Measurements from ENCODE around the gene DHRS7B.
"Not testable (repeated sequence)": the region's sequence is repeated elsewhere in the genome, so short reads cannot be mapped to it uniquely, and the experiment has no call there.

Gene DHRS7B

GRCh38 chr17:21217346-21217745, 90.6 kb downstream of the DHRS7B start:
- DNase-seq (ENCODE audit: extremely low spot score) = no peak
- ChIA-PET POLR2A (no interaction called here), CTCF (interaction anchor here (1.1 to 1.3 kb wide), 2 partner anchors 22 to 42 kb away, joined by 3 to 4 read pairs; no protein-coding TSS in a partner anchor)
- no peak for TF ChIP-seq CTCF (IDR thresholded peaks at IDR 0.05; ENCODE audit: control extremely low read depth, extremely low read depth, low read depth, missing control alignments)

GRCh38 chr17:21218101-21218500, 91.3 kb downstream of the DHRS7B start:
- POLR2A ChIA-PET = no interaction called here

GRCh38 chr17:21218831-21219380, 92.1 kb downstream of the DHRS7B start:
- CTCF ChIA-PET = no interaction called here
- POLR2A ChIA-PET = no interaction called here
- DNase-seq (ENCODE audit: extremely low spot score) = no peak
- no peak for TF ChIP-seq CTCF (IDR thresholded peaks at IDR 0.05; ENCODE audit: control extremely low read depth, extremely low read depth, low read depth, missing control alignments)

More at GRCh38 chr17:21218101-21218500, 91.3 kb downstream of the DHRS7B start:
- CTCF ChIA-PET = interaction anchor here (1.1 to 1.3 kb wide), 2 partner anchors 21 to 41 kb away, joined by 3 to 4 read pairs; no protein-coding TSS in a partner anchor
- TF ChIP-seq CTCF (IDR thresholded peaks at IDR 0.05; ENCODE audit: control extremely low read depth, extremely low read depth, low read depth, missing control alignments) = no peak
- DNase-seq (ENCODE audit: extremely low spot score) = no peak

GRCh38 chr17:21223086-21223485, 96.3 kb downstream of the DHRS7B start:
- ChIA-PET CTCF (interaction anchor here (0.8 kb wide), 1 partner anchor 105 kb away, joined by 3 read pairs; no protein-coding TSS in a partner anchor), POLR2A (no interaction called here)
- no peak for DNase-seq (ENCODE audit: extremely low spot score)
- no peak for TF ChIP-seq CTCF (IDR thresholded peaks at IDR 0.05; ENCODE audit: control extremely low read depth, extremely low read depth, low read depth, missing control alignments)

- CTCF ChIA-PET, POLR2A ChIA-PET: not testable (repeated sequence)
Observed at GRCh38 chr17:21227277-21227676, 100.5 kb downstream of the DHRS7B start.

GRCh38 chr17:21228111-21228510, 101.3 kb downstream of the DHRS7B start:
- POLR2A ChIA-PET = no interaction called here
- DNase-seq (ENCODE audit: extremely low spot score) = no peak

More at GRCh38 chr17:21227277-21227676, 100.5 kb downstream of the DHRS7B start:
- not testable (repeated sequence) for DNase-seq (ENCODE audit: extremely low spot score)

More at GRCh38 chr17:21228111-21228510, 101.3 kb downstream of the DHRS7B start:
- CTCF ChIA-PET = interaction anchor here (1.4 to 1.7 kb wide), 2 partner anchors 15 to 17 kb away, joined by 3 to 5 read pairs; no protein-coding TSS in a partner anchor
- no peak for TF ChIP-seq CTCF (IDR thresholded peaks at IDR 0.05; ENCODE audit: control extremely low read depth, extremely low read depth, low read depth, missing control alignments)
